ENCODE measurements around the gene PPP1R13L.

- TF ChIP-seq, protein P1, sequence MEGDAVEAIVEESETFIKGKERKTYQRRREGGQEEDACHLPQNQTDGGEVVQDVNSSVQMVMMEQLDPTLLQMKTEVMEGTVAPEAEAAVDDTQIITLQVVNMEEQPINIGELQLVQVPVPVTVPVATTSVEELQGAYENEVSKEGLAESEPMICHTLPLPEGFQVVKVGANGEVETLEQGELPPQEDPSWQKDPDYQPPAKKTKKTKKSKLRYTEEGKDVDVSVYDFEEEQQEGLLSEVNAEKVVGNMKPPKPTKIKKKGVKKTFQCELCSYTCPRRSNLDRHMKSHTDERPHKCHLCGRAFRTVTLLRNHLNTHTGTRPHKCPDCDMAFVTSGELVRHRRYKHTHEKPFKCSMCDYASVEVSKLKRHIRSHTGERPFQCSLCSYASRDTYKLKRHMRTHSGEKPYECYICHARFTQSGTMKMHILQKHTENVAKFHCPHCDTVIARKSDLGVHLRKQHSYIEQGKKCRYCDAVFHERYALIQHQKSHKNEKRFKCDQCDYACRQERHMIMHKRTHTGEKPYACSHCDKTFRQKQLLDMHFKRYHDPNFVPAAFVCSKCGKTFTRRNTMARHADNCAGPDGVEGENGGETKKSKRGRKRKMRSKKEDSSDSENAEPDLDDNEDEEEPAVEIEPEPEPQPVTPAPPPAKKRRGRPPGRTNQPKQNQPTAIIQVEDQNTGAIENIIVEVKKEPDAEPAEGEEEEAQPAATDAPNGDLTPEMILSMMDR (IDR thresholded peaks at IDR 0.05 in 8 of 11, conservative IDR thresholded peaks at IDR 0.05 in 3 of 11) = no peak
- TF ChIP-seq POLR2AphosphoS5 (IDR thresholded peaks at IDR 0.05) (peak in 1 of 3 donors; percentile 31), POLR2A (IDR thresholded peaks at IDR 0.05) (no peak)
These were observed 46.4 kb upstream of the PPP1R13L start for GRCh38 chr19:45451131-45451849.

Measured in spleen (tissue), 7 donors.